Measurements from ENCODE around the gene ABCF2.

ABCF2 gene

DNA sequence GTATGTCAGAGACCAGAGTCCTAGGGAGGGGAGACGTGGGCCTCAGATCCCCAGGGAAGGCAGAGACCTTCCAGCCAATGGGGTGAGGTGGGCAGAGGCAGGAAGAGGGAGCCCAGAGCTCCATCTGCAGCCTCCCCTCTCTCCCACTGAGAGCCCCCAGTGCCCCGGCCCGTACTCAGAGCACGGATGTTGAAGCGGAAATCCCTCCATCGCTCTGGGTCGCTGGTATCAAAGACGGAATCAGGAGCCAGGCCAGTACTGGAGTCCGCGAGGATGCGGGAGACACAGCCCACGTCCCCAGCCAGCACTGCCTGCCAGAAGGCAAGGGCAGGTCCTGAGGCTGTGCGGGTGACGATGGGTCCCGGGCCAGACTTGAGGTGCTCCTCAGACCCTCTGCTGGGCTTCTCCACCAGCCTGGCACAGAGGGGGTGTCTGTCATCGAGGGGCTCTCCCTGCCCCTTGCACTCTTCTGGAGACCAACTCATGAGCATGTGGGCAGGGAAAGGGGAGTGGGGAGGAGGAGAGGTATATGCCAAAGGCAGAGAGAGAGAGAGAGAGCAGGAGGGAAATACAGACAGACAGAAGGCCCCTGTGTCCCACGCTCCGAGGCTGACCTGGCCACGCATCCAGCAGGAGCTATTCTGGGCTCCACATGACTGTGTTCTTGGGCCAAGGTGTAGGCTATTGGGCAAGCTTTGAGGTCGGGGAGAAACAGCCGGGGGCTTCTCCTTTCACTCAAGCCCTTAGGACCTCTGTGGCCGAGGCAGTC, 40.2 kb downstream of the ABCF2 start, which contains the start of gene ASB10:
TSS of gene ASB10 (minus strand) at position 611 of the 769 bp plus-strand sequence. CDS start at position 491, 120 bp downstream.
- Histone ChIP-seq H3K4me3 (ENCODE audit: low read length in 2 of 2) (no peak within 1 kb of the TSS), H3K27me3 (ENCODE audit: control insufficient read depth in 2 of 2, insufficient read depth in 2 of 2, low read length in 2 of 2) (peaks cover 0 to 7% of the 10 kb centered on the region in 2 donors), H3K27ac (ENCODE audit: low read depth in 2 of 2, low read length in 2 of 2) (no peak within 1 kb of the TSS), H3K9me3 (ENCODE audit: control insufficient read depth in 2 of 2, low read length in 2 of 2) (no peaks in the 10 kb centered on the region), H3K9ac (ENCODE audit: low read depth in 1 of 2, low read length in 2 of 2) (no peak within 1 kb of the TSS), H3K4me1 (ENCODE audit: control insufficient read depth in 2 of 2, insufficient read depth in 2 of 2, low read length in 2 of 2) (no peaks in the 10 kb centered on the region), H3K36me3 (ENCODE audit: control insufficient read depth in 2 of 2, insufficient read depth in 2 of 2, low read length in 2 of 2) (no peaks in the 10 kb centered on the region)

DNA sequence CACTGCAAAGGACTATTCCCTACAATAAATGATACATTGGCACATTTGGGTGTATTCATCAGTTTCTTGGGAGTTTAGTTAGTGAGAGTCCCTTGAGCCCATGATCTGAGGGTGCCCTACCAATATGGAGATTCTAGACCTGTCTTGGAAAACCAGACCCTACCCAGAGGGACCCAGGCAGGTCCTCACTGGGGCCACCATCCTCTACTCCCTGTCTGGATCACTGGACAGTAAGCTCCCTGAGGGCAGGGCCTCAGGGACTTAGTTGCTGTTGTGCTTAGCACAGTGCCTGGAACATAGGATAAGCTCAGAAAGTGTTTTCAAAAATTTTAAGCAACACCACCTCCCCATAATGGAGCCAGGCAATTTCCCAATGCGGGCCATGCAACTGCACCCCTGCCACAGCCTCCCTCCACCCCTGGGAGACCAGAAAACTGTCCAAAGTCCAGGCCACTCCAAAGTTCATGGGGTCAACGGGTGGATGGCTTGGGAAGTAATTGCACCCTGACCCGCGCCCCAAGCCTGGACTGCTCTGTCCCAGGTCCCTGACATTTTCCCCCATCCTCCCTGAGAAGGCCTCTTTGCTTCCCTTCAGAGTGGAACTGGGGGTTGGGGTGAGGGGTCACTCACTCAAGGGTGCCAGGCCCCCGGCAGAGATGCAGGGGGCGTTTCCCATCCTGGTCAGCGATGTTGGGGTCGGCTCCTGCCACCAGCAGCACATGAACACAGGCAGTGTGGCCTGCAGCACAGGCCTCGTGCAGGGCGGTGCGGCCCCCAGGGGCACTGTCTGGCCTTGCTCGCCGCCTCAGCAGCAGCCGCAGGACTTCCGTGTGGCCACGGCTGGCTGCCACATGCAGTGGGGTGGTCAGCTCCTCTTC, 41.0 kb downstream of the ABCF2 start:
- Histone ChIP-seq H3K27ac (ENCODE audit: low read depth in 2 of 2, low read length in 2 of 2) (no peak overlapping the region), H3K36me3 (ENCODE audit: control insufficient read depth in 2 of 2, insufficient read depth in 2 of 2, low read length in 2 of 2) (no peaks in the 10 kb centered on the region), H3K9me3 (ENCODE audit: control insufficient read depth in 2 of 2, low read length in 2 of 2) (no peaks in the 10 kb centered on the region), H3K4me3 (ENCODE audit: low read length in 2 of 2) (no peak overlapping the region), H3K4me1 (ENCODE audit: control insufficient read depth in 2 of 2, insufficient read depth in 2 of 2, low read length in 2 of 2) (no peaks in the 10 kb centered on the region), H3K27me3 (ENCODE audit: control insufficient read depth in 2 of 2, insufficient read depth in 2 of 2, low read length in 2 of 2) (peaks cover 0 to 7% of the 10 kb centered on the region in 2 donors), H3K9ac (ENCODE audit: low read depth in 1 of 2, low read length in 2 of 2) (no peak overlapping the region)

DNA sequence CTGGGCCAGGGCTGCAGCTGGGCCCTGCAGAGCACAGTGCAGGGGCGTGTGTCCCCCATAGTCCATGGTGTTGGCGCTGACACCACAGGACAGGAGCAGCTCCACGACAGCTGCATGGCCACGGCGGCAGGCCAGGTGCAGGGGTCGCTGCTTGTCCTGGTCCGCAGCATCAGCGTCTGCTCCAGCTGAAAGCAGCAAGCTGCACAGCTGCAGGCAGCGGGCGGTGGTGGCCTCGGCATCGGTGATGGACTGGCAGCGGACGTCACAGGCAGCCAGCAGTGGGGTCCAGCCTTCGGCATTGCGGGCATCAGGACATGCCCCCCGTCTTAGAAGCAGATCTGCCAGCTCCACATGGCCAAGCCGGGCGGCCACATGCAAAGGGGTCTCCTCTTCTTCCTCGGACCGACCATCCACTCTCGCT, 46.0 kb downstream of the ABCF2 start:
- Histone ChIP-seq H3K4me1 (ENCODE audit: control insufficient read depth in 2 of 2, insufficient read depth in 2 of 2, low read length in 2 of 2) (no peaks in the 10 kb centered on the region), H3K9ac (ENCODE audit: low read depth in 1 of 2, low read length in 2 of 2) (no peak overlapping the region), H3K4me3 (ENCODE audit: low read length in 2 of 2) (no peak overlapping the region), H3K36me3 (ENCODE audit: control insufficient read depth in 2 of 2, insufficient read depth in 2 of 2, low read length in 2 of 2) (no peaks in the 10 kb centered on the region), H3K27me3 (ENCODE audit: control insufficient read depth in 2 of 2, insufficient read depth in 2 of 2, low read length in 2 of 2) (peaks cover 6 to 13% of the 10 kb centered on the region in 2 donors), H3K27ac (ENCODE audit: low read depth in 2 of 2, low read length in 2 of 2) (no peak overlapping the region), H3K9me3 (ENCODE audit: control insufficient read depth in 2 of 2, low read length in 2 of 2) (no peaks in the 10 kb centered on the region)

DNA sequence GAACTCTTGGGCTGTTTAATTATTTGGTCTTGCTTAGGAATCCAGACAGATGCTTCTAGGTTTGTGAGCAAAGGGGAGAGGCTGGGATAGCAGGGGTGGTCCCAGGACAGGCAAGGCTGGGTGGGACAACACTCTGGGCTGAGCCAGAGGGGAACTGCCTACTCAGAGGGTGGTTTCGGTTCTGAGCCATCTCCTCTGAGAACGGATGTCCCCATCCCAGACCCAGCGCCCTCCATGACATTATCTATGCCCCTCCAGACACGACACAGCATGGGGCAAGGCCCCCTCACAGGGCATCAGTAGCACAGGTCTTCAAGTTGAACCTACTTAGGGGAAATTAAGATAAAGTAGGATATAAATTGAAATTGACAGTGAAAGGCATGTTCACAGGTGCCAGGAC, 47.1 kb downstream of the ABCF2 start:
- Histone ChIP-seq H3K9ac (ENCODE audit: low read depth in 1 of 2, low read length in 2 of 2) (no peak overlapping the region), H3K36me3 (ENCODE audit: control insufficient read depth in 2 of 2, insufficient read depth in 2 of 2, low read length in 2 of 2) (no peaks in the 10 kb centered on the region), H3K4me1 (ENCODE audit: control insufficient read depth in 2 of 2, insufficient read depth in 2 of 2, low read length in 2 of 2) (no peaks in the 10 kb centered on the region), H3K27ac (ENCODE audit: low read depth in 2 of 2, low read length in 2 of 2) (no peak overlapping the region), H3K4me3 (ENCODE audit: low read length in 2 of 2) (no peak overlapping the region), H3K9me3 (ENCODE audit: control insufficient read depth in 2 of 2, low read length in 2 of 2) (no peaks in the 10 kb centered on the region), H3K27me3 (ENCODE audit: control insufficient read depth in 2 of 2, insufficient read depth in 2 of 2, low read length in 2 of 2) (peaks cover 10 to 13% of the 10 kb centered on the region in 2 donors)

- Histone ChIP-seq H3K9me3 (ENCODE audit: control insufficient read depth in 2 of 2, low read length in 2 of 2) (no peaks in the 10 kb centered on the region), H3K27me3 (ENCODE audit: control insufficient read depth in 2 of 2, insufficient read depth in 2 of 2, low read length in 2 of 2) (peaks cover 10 to 13% of the 10 kb centered on the region in 2 donors), H3K4me3 (ENCODE audit: low read length in 2 of 2) (no peak overlapping the region), H3K9ac (ENCODE audit: low read depth in 1 of 2, low read length in 2 of 2) (no peak overlapping the region), H3K27ac (ENCODE audit: low read depth in 2 of 2, low read length in 2 of 2) (no peak overlapping the region), H3K4me1 (ENCODE audit: control insufficient read depth in 2 of 2, insufficient read depth in 2 of 2, low read length in 2 of 2) (no peaks in the 10 kb centered on the region), H3K36me3 (ENCODE audit: control insufficient read depth in 2 of 2, insufficient read depth in 2 of 2, low read length in 2 of 2) (no peaks in the 10 kb centered on the region)
Observed at GRCh38 chr7:151179287-151179860, 47.6 kb downstream of the ABCF2 start.

DNA sequence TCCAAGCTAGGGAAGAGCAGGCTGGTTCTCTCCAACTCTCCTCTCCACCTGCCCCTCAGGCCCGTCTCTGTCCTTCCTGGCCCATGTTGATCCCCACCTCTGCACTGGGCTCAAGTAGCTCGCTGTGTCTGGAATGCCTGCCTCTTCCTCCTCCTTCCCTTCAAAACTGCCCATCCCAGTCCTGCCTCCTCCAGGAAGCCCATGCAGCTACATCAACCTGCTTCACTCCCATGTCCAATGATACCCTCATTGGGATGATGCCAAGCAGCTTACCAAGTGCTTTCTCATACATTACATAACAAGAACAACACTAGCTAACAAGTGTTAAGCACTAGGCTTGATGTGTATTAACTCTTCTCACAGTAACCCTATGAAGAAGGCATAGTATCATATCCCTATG, 48.2 kb downstream of the ABCF2 start:
- Histone ChIP-seq H3K4me3 (ENCODE audit: low read length in 2 of 2) (no peak overlapping the region), H3K36me3 (ENCODE audit: control insufficient read depth in 2 of 2, insufficient read depth in 2 of 2, low read length in 2 of 2) (no peaks in the 10 kb centered on the region), H3K9me3 (ENCODE audit: control insufficient read depth in 2 of 2, low read length in 2 of 2) (no peaks in the 10 kb centered on the region), H3K4me1 (ENCODE audit: control insufficient read depth in 2 of 2, insufficient read depth in 2 of 2, low read length in 2 of 2) (no peaks in the 10 kb centered on the region), H3K27me3 (ENCODE audit: control insufficient read depth in 2 of 2, insufficient read depth in 2 of 2, low read length in 2 of 2) (peaks cover 10 to 13% of the 10 kb centered on the region in 2 donors), H3K27ac (ENCODE audit: low read depth in 2 of 2, low read length in 2 of 2) (no peak overlapping the region), H3K9ac (ENCODE audit: low read depth in 1 of 2, low read length in 2 of 2) (no peak overlapping the region)

- H3K9ac ChIP-seq (ENCODE audit: low read depth in 1 of 2, low read length in 2 of 2), result no peak overlapping the region
- H3K4me1 ChIP-seq (ENCODE audit: control insufficient read depth in 2 of 2, insufficient read depth in 2 of 2, low read length in 2 of 2), result no peaks in the 10 kb centered on the region
- H3K4me3 ChIP-seq (ENCODE audit: low read length in 2 of 2), result no peak overlapping the region
- H3K9me3 ChIP-seq (ENCODE audit: control insufficient read depth in 2 of 2, low read length in 2 of 2), result no peaks in the 10 kb centered on the region
- H3K36me3 ChIP-seq (ENCODE audit: control insufficient read depth in 2 of 2, insufficient read depth in 2 of 2, low read length in 2 of 2), result no peaks in the 10 kb centered on the region
- H3K27me3 ChIP-seq (ENCODE audit: control insufficient read depth in 2 of 2, insufficient read depth in 2 of 2, low read length in 2 of 2), result peaks cover 10 to 13% of the 10 kb centered on the region in 2 donors
- no peak overlapping the region for H3K27ac ChIP-seq (ENCODE audit: low read depth in 2 of 2, low read length in 2 of 2)
Observed at GRCh38 chr7:151178236-151178635, 48.8 kb downstream of the ABCF2 start.

DNA sequence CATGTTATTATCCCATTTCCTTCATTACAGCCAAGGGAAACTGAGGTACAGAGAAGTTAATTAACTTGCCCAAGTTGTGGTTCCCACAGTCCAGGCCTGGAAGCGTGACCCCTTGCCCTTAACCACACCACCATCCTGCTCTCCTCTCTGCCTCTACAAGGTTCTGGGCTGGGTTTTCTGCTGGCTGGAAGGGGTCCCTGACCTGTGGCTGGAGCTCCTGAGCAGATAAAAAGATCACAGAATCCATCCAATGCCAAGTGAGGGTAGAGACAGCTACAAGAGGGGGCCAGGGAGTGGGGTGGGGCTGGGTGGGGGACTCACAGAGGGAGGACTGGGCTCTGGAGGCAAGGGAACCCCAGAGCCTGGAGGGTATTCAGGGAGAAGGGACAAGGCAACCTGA, 49.7 kb downstream of the ABCF2 start:
- H3K27ac ChIP-seq (ENCODE audit: low read depth in 2 of 2, low read length in 2 of 2), result no peak overlapping the region
- peaks cover 15 to 19% of the 10 kb centered on the region in 2 donors for H3K27me3 ChIP-seq (ENCODE audit: control insufficient read depth in 2 of 2, insufficient read depth in 2 of 2, low read length in 2 of 2)
- H3K9me3 ChIP-seq (ENCODE audit: control insufficient read depth in 2 of 2, low read length in 2 of 2), result no peaks in the 10 kb centered on the region
- no peaks in the 10 kb centered on the region for H3K36me3 ChIP-seq (ENCODE audit: control insufficient read depth in 2 of 2, insufficient read depth in 2 of 2, low read length in 2 of 2)
- no peak overlapping the region for H3K9ac ChIP-seq (ENCODE audit: low read depth in 1 of 2, low read length in 2 of 2)
- no peak overlapping the region for H3K4me3 ChIP-seq (ENCODE audit: low read length in 2 of 2)
- no peaks in the 10 kb centered on the region for H3K4me1 ChIP-seq (ENCODE audit: control insufficient read depth in 2 of 2, insufficient read depth in 2 of 2, low read length in 2 of 2)

DNA sequence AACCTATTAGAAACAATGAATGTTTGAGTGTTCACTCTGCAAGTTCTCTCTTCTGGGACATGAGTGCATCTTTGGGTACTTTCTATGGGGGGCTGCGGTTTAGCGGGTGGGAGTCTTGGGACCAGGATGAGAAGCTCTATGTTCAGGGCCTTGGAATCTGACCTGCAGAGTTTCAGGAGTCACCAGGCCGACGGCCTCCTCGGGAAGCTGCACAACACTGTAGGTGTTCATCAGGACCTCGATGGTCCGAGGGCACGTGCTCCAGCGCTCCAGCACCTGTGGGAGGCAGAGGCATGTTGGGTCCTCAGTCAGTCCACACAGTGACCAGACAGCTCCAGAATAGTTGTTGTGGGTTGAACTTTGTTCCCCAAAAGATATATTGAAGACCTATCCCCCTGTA, 50.6 kb downstream of the ABCF2 start:
- no peak overlapping the region for H3K4me3 ChIP-seq (ENCODE audit: low read length in 2 of 2)
- H3K27me3 ChIP-seq (ENCODE audit: control insufficient read depth in 2 of 2, insufficient read depth in 2 of 2, low read length in 2 of 2), result peaks cover 11 to 19% of the 10 kb centered on the region in 2 donors
- H3K27ac ChIP-seq (ENCODE audit: low read depth in 2 of 2, low read length in 2 of 2), result no peak overlapping the region
- H3K9me3 ChIP-seq (ENCODE audit: control insufficient read depth in 2 of 2, low read length in 2 of 2), result no peaks in the 10 kb centered on the region
- no peak overlapping the region for H3K9ac ChIP-seq (ENCODE audit: low read depth in 1 of 2, low read length in 2 of 2)
- H3K36me3 ChIP-seq (ENCODE audit: control insufficient read depth in 2 of 2, insufficient read depth in 2 of 2, low read length in 2 of 2), result no peaks in the 10 kb centered on the region
- H3K4me1 ChIP-seq (ENCODE audit: control insufficient read depth in 2 of 2, insufficient read depth in 2 of 2, low read length in 2 of 2), result no peaks in the 10 kb centered on the region
